GM12891 (cell line): Measurements from ENCODE around the gene TMC1.

Source experiments
- PAX5 ChIP-seq: IDR thresholded peaks from 2 replicates; pipeline ENCODE4 v1.6.1; 2011; ENCODE audit warnings: low read length, moderate library complexity, mild to moderate bottlenecking; ENCODE audit not compliant: insufficient read depth, severe bottlenecking
- POLR2A ChIP-seq: IDR thresholded peaks from 2 replicates; pipeline ENCODE4 v1.6.1; 2011; ENCODE audit warnings: low read depth, low read length, control low read depth
- POLR2AphosphoS5 ChIP-seq: IDR thresholded peaks from 2 replicates; pipeline ENCODE4 v1.6.1; 2011; ENCODE audit warnings: low read depth, low read length, control low read depth
- POU2F2 ChIP-seq: IDR thresholded peaks from 2 replicates; pipeline ENCODE4 v1.6.1; 2011; ENCODE audit warnings: low read depth, mild to moderate bottlenecking, control low read depth, low read length, moderate library complexity
- SPI1 ChIP-seq: IDR thresholded peaks from 2 replicates; pipeline ENCODE4 v1.6.1; 2011; ENCODE audit warnings: low read depth, low read length, control low read depth
- TAF1 ChIP-seq: IDR thresholded peaks from 2 replicates; pipeline ENCODE4 v1.6.1; 2011; ENCODE audit warnings: low read depth, low read length, control low read depth

DNA sequence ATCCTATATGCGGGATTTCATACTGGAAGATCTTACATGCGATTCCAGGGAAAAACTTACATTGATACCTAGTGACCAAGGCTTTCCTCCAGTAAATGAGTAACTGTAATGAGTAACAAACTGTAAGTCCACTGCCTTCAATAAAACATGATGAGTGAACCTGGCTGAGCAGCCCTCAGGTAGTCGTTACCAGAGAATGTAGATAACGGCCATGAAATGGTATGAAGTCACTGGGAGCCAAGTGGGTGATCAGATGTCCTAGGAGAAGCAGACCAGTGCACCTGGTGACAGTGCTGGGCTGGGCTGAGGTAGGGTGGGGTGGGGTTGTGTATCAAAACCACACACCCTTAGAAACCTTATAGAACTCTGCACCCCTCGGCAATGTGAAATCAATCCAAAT lies 227.9 kb downstream of the TMC1 start:
- no peak for TF ChIP-seq TAF1
- TF ChIP-seq SPI1 = no peak
- TF ChIP-seq POLR2A = no peak
- no peak for TF ChIP-seq POLR2AphosphoS5
- no peak for TF ChIP-seq PAX5
- TF ChIP-seq POU2F2 = no peak
